K562 (cell line): ENCODE measurements around the gene FBXW12. TPM values are rescaled to one million over a fixed set of nuclear protein-coding genes. Genes with fewer than 3 reads are reported as not detected.

ENCODE experiments used
- ATF1 ChIP-seq, 2 experiments: fragments of 450-650 bp in 1 of 2; IDR thresholded peaks; 2 replicates each; pipeline ENCODE4 v1.6.1; 2016; ENCODE audit warnings: missing compliant biosample characterization in 1 of 2, missing genetic modification characterization in 1 of 2
- CBX1 ChIP-seq: sonication (generic); IDR thresholded peaks from 2 replicates; pipeline ENCODE4 v1.6.1; 2016; ENCODE audit warnings: antibody characterized with exemption, low read depth, mild to moderate bottlenecking
- CEBPG ChIP-seq, 3 experiments: fragments of 200-800 bp in 1 of 3; sonication (Bioruptor generic) in 1 of 3; sonication (generic) in 1 of 3; formaldehyde crosslinking in 1 of 3; IDR thresholded peaks in 2 of 3; conservative IDR thresholded peaks in 1 of 3; 2 replicates each; pipeline versions ENCODE4 v1.6.1 to v1.8.0; 2016 to 2022; ENCODE audit warnings: missing compliant biosample characterization in 2 of 3, missing genetic modification characterization in 2 of 3, mild to moderate bottlenecking in 1 of 3, missing genetic modification reagents in 1 of 3
- CHD4 ChIP-seq: fragments of 200-600 bp; sonication (generic); IDR thresholded peaks from 3 replicates; pipeline ENCODE4 v1.6.1; 2012; ENCODE audit warnings: low read depth, mild to moderate bottlenecking, mixed read lengths, low read length, inconsistent platforms; ENCODE audit not compliant: insufficient read depth, insufficient replicate concordance, poor library complexity, severe bottlenecking
- CTCF ChIP-seq, 3 experiments: IDR thresholded peaks in 2 of 3; conservative IDR thresholded peaks in 1 of 3; 2 replicates each; pipeline ENCODE4 v1.5.1; 2011 to 2012; ENCODE audit warnings: low read length in 3 of 3, mild to moderate bottlenecking in 3 of 3, control low read depth in 2 of 3, improper control_type of control experiment in 1 of 3, inconsistent platforms in 1 of 3, low read depth in 1 of 3, mixed read lengths in 1 of 3, moderate library complexity in 1 of 3; ENCODE audit not compliant: insufficient read depth in 2 of 3
- DDX20 ChIP-seq: fragments of 450-650 bp; IDR thresholded peaks from 2 replicates; pipeline ENCODE4 v1.6.1; 2016; ENCODE audit warnings: missing genetic modification characterization, low read depth, mild to moderate bottlenecking, missing compliant biosample characterization, moderate library complexity
- E2F6 ChIP-seq, 2 experiments: IDR thresholded peaks; 2 replicates each; pipeline ENCODE4 v1.6.1; 2011; ENCODE audit warnings: borderline replicate concordance in 1 of 2, control low read depth in 1 of 2, low read depth in 1 of 2, low read length in 1 of 2, mild to moderate bottlenecking in 1 of 2, mixed read lengths in 1 of 2, moderate library complexity in 1 of 2; ENCODE audit not compliant: insufficient read depth in 1 of 2, insufficient read length in 1 of 2, poor library complexity in 1 of 2, severe bottlenecking in 1 of 2; ENCODE audit errors: extremely low read depth in 1 of 2
- GATA2 ChIP-seq: sonication (generic); formaldehyde crosslinking; IDR thresholded peaks from 2 replicates; pipeline ENCODE4 v1.4.0; 2020; ENCODE audit warnings: mild to moderate bottlenecking, missing genetic modification reagents
- GTF2F1 ChIP-seq: IDR thresholded peaks from 2 replicates; pipeline ENCODE4 v1.6.1; 2011; ENCODE audit warnings: low read depth, low read length, improper control_type of control experiment
- GTF3C2 ChIP-seq: IDR thresholded peaks from 3 replicates; pipeline ENCODE4 v1.6.1; 2011; ENCODE audit warnings: borderline replicate concordance, mild to moderate bottlenecking, moderate library complexity; ENCODE audit not compliant: insufficient read length; ENCODE audit errors: extremely low read depth
- HDAC2 ChIP-seq: fragments of 450-650 bp; IDR thresholded peaks from 2 replicates; pipeline ENCODE4 v1.6.1; 2016; ENCODE audit warnings: mild to moderate bottlenecking
- JUND ChIP-seq, 2 experiments: IDR thresholded peaks; 2 replicates in 1 of 2; 3 replicates in 1 of 2; pipeline ENCODE4 v1.6.1; 2011; ENCODE audit warnings: borderline replicate concordance in 2 of 2, low read depth in 2 of 2, low read length in 2 of 2, improper control_type of control experiment in 1 of 2, missing biosample characterization in 1 of 2, missing genetic modification characterization in 1 of 2, missing genetic modification reagents in 1 of 2
- POLR2H ChIP-seq: IDR thresholded peaks from 2 replicates; pipeline ENCODE4 v1.6.1; 2016; ENCODE audit warnings: missing genetic modification characterization, low read depth, mild to moderate bottlenecking, control low read depth, missing compliant biosample characterization, moderate library complexity
- RBM14 ChIP-seq: fragments of 200-400 bp; formaldehyde crosslinking; IDR thresholded peaks from 2 replicates; pipeline ENCODE4 v1.6.1; 2018; ENCODE audit warnings: low read depth, mild to moderate bottlenecking, low read length, moderate library complexity, borderline replicate concordance; ENCODE audit not compliant: insufficient read depth
- RFX7 ChIP-seq: fragments of 250-450 bp; sonication (Bioruptor Pico); IDR thresholded peaks from 2 replicates; pipeline ENCODE4 v1.5.1; 2021; ENCODE audit warnings: mild to moderate bottlenecking
- SPI1 ChIP-seq: IDR thresholded peaks from 2 replicates; pipeline ENCODE4 v1.6.1; 2011; ENCODE audit warnings: low read depth, low read length, control low read depth, borderline replicate concordance
- SUPT5H ChIP-seq: fragments of 450-650 bp; IDR thresholded peaks from 2 replicates; pipeline ENCODE4 v1.6.1; 2016
- TCFL5 ChIP-seq: fragments of 250-450 bp; sonication (Bioruptor Pico); conservative IDR thresholded peaks from 2 replicates; pipeline ENCODE4 v1.6.1; 2021; ENCODE audit warnings: mild to moderate bottlenecking, moderate library complexity, matching md5 sums
- TRIM24 ChIP-seq, 2 experiments: fragments of 450-650 bp; IDR thresholded peaks; 2 replicates each; pipeline ENCODE4 v1.6.1; 2016
- ZEB2 ChIP-seq: fragments of 450-650 bp; IDR thresholded peaks from 2 replicates; pipeline ENCODE4 v1.6.1; 2016
- polyA plus RNA-seq, 8 experiments: library from polyadenylated mRNA; depleted of rRNA in 4 of 8; stranded (reverse) in 5 of 8; unstranded in 3 of 8; fragments of >200 nt; fragmentation: Nextera tagmentation in 2 of 8; fragmentation: Illumina TruSeq in 1 of 8; extraction: Ambion mirVana in 2 of 8; extraction: Trizol in 1 of 8; gene quantifications; 2 replicates each; pipeline versions ENCODE4 v1.2.1 to v1.2.3, GENCODE V29; 2011 to 2014; ENCODE audit warnings: inconsistent platforms in 1 of 8, missing spikeins in 1 of 8
- total RNA-seq, 7 experiments: library from RNA; depleted of rRNA in 6 of 7; stranded (reverse); fragments of >200 nt in 6 of 7; fragmentation: Illumina TruSeq in 2 of 7; extraction: Trizol in 2 of 7; gene quantifications; 2 replicates each; pipeline versions ENCODE4 v1.2.1 to v1.2.3, GENCODE V29; 2011 to 2021; ENCODE audit warnings: low replicate concordance in 1 of 7

FBXW12 gene
- total and polyA plus RNA-seq, 9 of the 15 experiments (the other 6 are each of a cell fraction or from before 2014, with no cell fraction given) = 0.04 to 0.07 (median 0.06) TPM; not detected in 6

- TF ChIP-seq GTF3C2 = no peak
- TF ChIP-seq HDAC2 = no peak
- TF ChIP-seq GTF2F1 = no peak
- TF ChIP-seq RBM14 = no peak
- no peak for TF ChIP-seq ATF1 (CRISPR knock-in tag; IDR thresholded peaks at IDR 0.05)
- TF ChIP-seq ATF1 (tag; IDR thresholded peaks at IDR 0.05) = peak; percentile 22; the same call in 1 of the 2 replicates
- TF ChIP-seq CTCF (IDR thresholded peaks at IDR 0.05 in 2 of 3, conservative IDR thresholded peaks at IDR 0.05 in 1 of 3; ENCODE audit: insufficient read depth in 2 of 3, low read depth in 1 of 3, low read length in 3 of 3) = no peak
- TF ChIP-seq TRIM24 (IDR thresholded peaks at IDR 0.05) = no peak
- TF ChIP-seq RFX7 (CRISPR knock-in tag) = no peak
- TF ChIP-seq JUND (IDR thresholded peaks at IDR 0.05; ENCODE audit: borderline replicate concordance, low read depth, low read length) = peak; percentile 37; the same call in 1 of the 2 replicates
- TF ChIP-seq JUND (tag; IDR thresholded peaks at IDR 0.05; ENCODE audit: borderline replicate concordance, low read depth, low read length) = no peak
- no peak for TF ChIP-seq E2F6 (IDR thresholded peaks at IDR 0.05; ENCODE audit: borderline replicate concordance in 1 of 2, extremely low read depth in 1 of 2, insufficient read depth in 1 of 2, insufficient read length in 1 of 2, low read depth in 1 of 2, low read length in 1 of 2, poor library complexity in 1 of 2, severe bottlenecking in 1 of 2)
- TF ChIP-seq SUPT5H = peak; percentile 40; the same call in 1 of the 2 replicates
- TF ChIP-seq DDX20 (tag) = no peak
- TF ChIP-seq CBX1 = no peak
- no peak for TF ChIP-seq GATA2 (CRISPR knock-in tag)
- no peak for TF ChIP-seq POLR2H (tag)
- TF ChIP-seq SPI1 = no peak
- no peak for TF ChIP-seq ZEB2
- peak; percentile 72; the same call in 1 of the 2 replicates for TF ChIP-seq CEBPG (CRISPR knock-in tag; IDR thresholded peaks at IDR 0.05)
- no peak; a peak in 1 of 4 replicates for TF ChIP-seq CEBPG (tag; conservative IDR thresholded peaks at IDR 0.05 in 1 of 2, IDR thresholded peaks at IDR 0.05 in 1 of 2)
- no peak for TF ChIP-seq TCFL5 (CRISPR knock-in tag)
- TF ChIP-seq CHD4 = no peak
These were observed 58.1 kb downstream of the FBXW12 start, which contains the start of gene PLXNB1 (continued) for GRCh38 chr3:48429960-48430707.
